DMS53 (cell line): ENCODE measurements around the gene VMA21.

Experiments
- DNase-seq: peaks from one replicate; lab custom pipeline; 2025; lab: John Stamatoyannopoulos, UW

Gene VMA21

GRCh38 chrX:151396825-151397740 is at the start of gene VMA21:
VMA21 (plus strand) TSS chrX:151397206; CDS start chrX:151397309, 103 bp downstream.
- peak; percentile 95 for DNase-seq

- DNase-seq = no peak
Observed at GRCh38 chrX:151359341-151359740, 37.7 kb upstream of the VMA21 start.

GRCh38 chrX:151359931-151360871 is 36.8 kb upstream of the VMA21 start:
- DNase-seq = peak; percentile 65

- DNase-seq = no peak
Observed at GRCh38 chrX:151363316-151363715, 33.7 kb upstream of the VMA21 start.

GRCh38 chrX:151365579-151365978 is 31.4 kb upstream of the VMA21 start:
- no peak for DNase-seq

GRCh38 chrX:151370906-151371305 is 26.1 kb upstream of the VMA21 start:
- peak; percentile 53 for DNase-seq

GRCh38 chrX:151384807-151385206 is 12.2 kb upstream of the VMA21 start:
- DNase-seq = peak; percentile 62

- no peak for DNase-seq
Observed at GRCh38 chrX:151386838-151387459, 10.1 kb upstream of the VMA21 start.

GRCh38 chrX:151391722-151392121 is 5.3 kb upstream of the VMA21 start:
- no peak for DNase-seq

GRCh38 chrX:151393514-151393913 is 3.5 kb upstream of the VMA21 start:
- peak; percentile 32 for DNase-seq

GRCh38 chrX:151396042-151396824 is 773 bp upstream of the VMA21 start:
- peak; percentile 89 for DNase-seq

- no peak for DNase-seq
Observed at GRCh38 chrX:151397741-151398070, 700 bp downstream of the VMA21 start.

- DNase-seq = no peak
Observed at GRCh38 chrX:151398346-151398745, 1.3 kb downstream of the VMA21 start.

- DNase-seq = no peak
Observed at GRCh38 chrX:151402719-151403390, 5.8 kb downstream of the VMA21 start.

GRCh38 chrX:151416579-151416978 is 19.6 kb downstream of the VMA21 start:
- DNase-seq = no peak

- no peak for DNase-seq
Observed at GRCh38 chrX:151419782-151420181, 22.8 kb downstream of the VMA21 start.

GRCh38 chrX:151424505-151424904 is 27.5 kb downstream of the VMA21 start:
- DNase-seq = no peak

- no peak for DNase-seq
Observed at GRCh38 chrX:151448509-151448908, 51.5 kb downstream of the VMA21 start.

- DNase-seq = no peak
Observed at GRCh38 chrX:151458824-151459223, 61.8 kb downstream of the VMA21 start.
